Inflammatory macrophage treated with lipopolysaccharide for 4 hours (primary cell): ENCODE results near the gene ID2.
A peak's percentile ranks its signal among the peaks of the same experiment; 100 is the strongest.

Source experiments
- DNase-seq: peaks from one replicate; pipeline ENCODE4 v3.0.0-alpha.2; 2020

ID2 gene

GRCh38 chr2:8671176-8671575 lies 10.7 kb upstream of the ID2 start:
- no peak for DNase-seq

GRCh38 chr2:8671802-8672201 lies 10.1 kb upstream of the ID2 start:
- no peak for DNase-seq

GRCh38 chr2:8672940-8673339 lies 8.9 kb upstream of the ID2 start:
- DNase-seq = peak; percentile 9

GRCh38 chr2:8673381-8673780 lies 8.5 kb upstream of the ID2 start:
- DNase-seq = no peak

- no peak for DNase-seq
These were observed 7.3 kb upstream of the ID2 start for GRCh38 chr2:8674420-8675009.

GRCh38 chr2:8675543-8675942 lies 6.3 kb upstream of the ID2 start:
- DNase-seq = no peak

GRCh38 chr2:8676191-8676920 lies 5.5 kb upstream of the ID2 start:
- DNase-seq = peak; percentile 56

GRCh38 chr2:8676921-8677645 lies 4.8 kb upstream of the ID2 start:
- DNase-seq = no peak

- DNase-seq = peak; percentile 25
These were observed 3.9 kb upstream of the ID2 start for GRCh38 chr2:8677646-8678592.

GRCh38 chr2:8678731-8679566 lies 2.9 kb upstream of the ID2 start:
- peak; percentile 92 for DNase-seq

GRCh38 chr2:8679567-8679826 lies 2.4 kb upstream of the ID2 start:
- DNase-seq = no peak

- DNase-seq = peak; percentile 64
These were observed 1.8 kb upstream of the ID2 start for GRCh38 chr2:8679827-8680731.

GRCh38 chr2:8680822-8681760 lies 765 bp upstream of the ID2 start:
- peak; percentile 98 for DNase-seq

GRCh38 chr2:8682719-8683667 lies 1.1 kb downstream of the ID2 start:
- peak; percentile 63 for DNase-seq

- DNase-seq = peak; percentile 47
These were observed 2.7 kb downstream of the ID2 start for GRCh38 chr2:8684540-8684877.

- DNase-seq = peak; percentile 63
These were observed 3.2 kb downstream of the ID2 start for GRCh38 chr2:8684878-8685696.

GRCh38 chr2:8685697-8686358 lies 4.0 kb downstream of the ID2 start:
- peak; percentile 57 for DNase-seq
